Measurements from ENCODE around the gene CDKAL1.

DNA sequence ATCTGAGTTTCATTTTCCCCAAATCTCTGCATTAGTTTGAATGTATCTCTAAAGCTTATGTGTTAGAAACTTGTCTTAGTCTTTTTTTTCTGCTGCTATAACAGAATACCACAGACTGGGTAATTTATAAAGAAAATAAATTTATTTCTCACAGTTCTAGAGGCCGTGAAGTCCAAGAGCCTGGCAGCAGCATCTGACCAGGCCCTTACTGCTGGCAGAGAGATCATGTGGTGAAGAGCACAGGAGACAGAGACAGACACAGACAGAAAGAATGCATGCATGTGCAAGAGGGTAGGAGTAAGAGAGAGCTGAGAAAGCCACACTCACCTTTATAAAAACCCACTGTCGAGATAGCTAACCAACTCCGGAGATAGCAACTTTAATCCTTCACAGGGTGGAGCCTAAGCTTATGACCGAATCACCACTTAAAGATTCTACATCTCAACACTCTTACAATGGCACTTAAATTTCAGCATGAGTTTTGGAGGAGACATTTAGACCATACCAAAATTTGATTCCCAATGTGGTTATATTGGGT is 646.6 kb downstream of the CDKAL1 start:
- TF ChIP-seq GATA2 (IDR thresholded peaks at IDR 0.05; ENCODE audit: low read depth, low read length), result no peak
- TF ChIP-seq GATA3 (IDR thresholded peaks at IDR 0.05; ENCODE audit: low read depth, low read length), result no peak

Data from SH-SY5Y (cell line).